HG03095 (cell line): ENCODE measurements around the gene UGT1A8.
"Not testable (repeated sequence)": the region's sequence is repeated elsewhere in the genome, so short reads cannot be mapped to it uniquely, and the experiment has no call there.

Source experiments
- ATAC-seq: cut with Tn5 transposase; IDR thresholded peaks from one replicate; pipeline ENCODE4 v1.9.1; 2021; ENCODE audit warnings: moderate library complexity; ENCODE audit not compliant: unreplicated experiment

The UGT1A8 gene

GRCh38 chr2:233712611-233713261 lies 95.3 kb downstream of the UGT1A8 start, which contains the start of gene UGT1A5:
Gene UGT1A5, plus strand, starts transcription at chr2:233712907. Its CDS starts 85 bp downstream, at chr2:233712992.
- no peak for ATAC-seq

DNA sequence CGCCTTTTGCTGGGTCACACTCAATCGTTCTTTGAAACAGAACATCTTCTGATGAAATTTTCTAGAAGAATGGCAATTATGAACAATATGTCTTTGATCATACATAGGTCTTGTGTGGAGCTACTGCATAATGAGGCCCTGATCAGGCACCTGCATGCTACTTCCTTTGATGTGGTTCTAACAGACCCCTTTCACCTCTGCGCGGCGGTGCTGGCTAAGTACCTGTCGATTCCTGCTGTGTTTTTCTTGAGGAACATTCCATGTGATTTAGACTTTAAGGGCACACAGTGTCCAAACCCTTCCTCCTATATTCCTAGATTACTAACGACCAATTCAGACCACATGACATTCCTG lies 95.8 kb downstream of the UGT1A8 start:
- no peak for ATAC-seq

- ATAC-seq = no peak
Observed at GRCh38 chr2:233714121-233714520, 96.7 kb downstream of the UGT1A8 start.

DNA sequence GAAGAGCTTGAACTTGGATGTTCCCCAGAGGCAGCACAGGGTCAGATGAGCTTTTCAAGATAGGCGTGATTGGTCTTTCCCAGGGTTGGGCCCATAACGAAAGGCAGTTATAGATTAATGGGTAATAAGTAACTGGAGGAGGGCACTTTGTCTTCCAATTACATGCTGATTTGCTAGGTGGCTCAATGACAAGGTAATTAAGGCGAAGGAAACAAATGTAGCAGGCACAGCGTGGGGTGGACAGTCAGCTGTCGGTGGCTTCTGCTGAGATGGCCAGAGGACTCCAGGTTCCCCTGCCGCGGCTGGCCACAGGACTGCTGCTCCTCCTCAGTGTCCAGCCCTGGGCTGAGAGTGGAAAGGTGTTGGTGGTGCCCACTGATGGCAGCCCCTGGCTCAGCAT lies 101.1 kb downstream of the UGT1A8 start, which contains the start of gene UGT1A4:
Gene UGT1A4, plus strand, starts transcription at position 185 of the 400 bp plus-strand sequence. Its CDS starts 85 bp downstream, at position 270.
- ATAC-seq = no peak

GRCh38 chr2:233728723-233729301 lies 111.4 kb downstream of the UGT1A8 start, which contains the start of gene UGT1A3:
Gene UGT1A3, plus strand, starts transcription at chr2:233729042. Its CDS starts 85 bp downstream, at chr2:233729127.
- no peak for ATAC-seq

DNA sequence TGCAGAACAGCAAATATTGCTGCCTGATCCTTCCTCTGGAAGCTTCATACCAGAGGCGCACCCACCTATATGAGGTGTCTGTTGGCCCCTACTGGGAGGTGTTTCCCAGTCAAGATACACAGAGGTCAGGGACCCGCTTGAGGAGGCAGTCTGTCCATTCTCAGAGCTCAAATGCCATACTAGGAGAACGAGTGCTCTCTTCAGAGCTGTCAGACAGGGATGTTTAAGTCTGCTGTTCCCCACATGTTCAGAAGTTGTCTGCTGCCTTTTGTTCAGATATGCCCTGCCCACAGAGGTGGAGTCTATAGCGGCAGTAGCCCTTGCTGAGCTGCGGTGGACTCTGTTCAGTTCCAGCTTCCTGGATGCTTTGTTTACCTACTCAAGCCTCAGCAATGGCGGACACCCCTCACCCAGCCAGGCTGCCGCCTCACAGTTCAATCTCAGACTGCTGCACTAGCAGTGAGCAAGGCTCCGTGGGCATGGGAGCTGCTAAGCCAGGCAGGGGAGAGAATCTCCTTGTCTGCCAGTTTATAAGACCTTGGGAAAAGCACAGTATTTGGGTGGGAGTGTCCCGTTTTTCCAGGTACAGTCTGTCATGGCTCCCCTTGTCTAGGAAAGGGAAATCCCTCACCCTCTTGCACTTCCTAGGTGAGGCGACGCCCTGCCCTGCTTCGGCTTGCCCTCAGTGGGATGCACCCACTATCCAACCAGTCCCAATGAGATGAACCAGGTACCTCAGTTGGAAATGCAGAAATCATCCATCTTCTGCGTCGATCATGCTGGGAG lies 119.6 kb downstream of the UGT1A8 start:
- not testable (repeated sequence) for ATAC-seq

- no peak for ATAC-seq
Observed at GRCh38 chr2:233740870-233741269, 123.4 kb downstream of the UGT1A8 start.

- ATAC-seq = no peak
Observed at GRCh38 chr2:233743464-233744259, 126.2 kb downstream of the UGT1A8 start.

DNA sequence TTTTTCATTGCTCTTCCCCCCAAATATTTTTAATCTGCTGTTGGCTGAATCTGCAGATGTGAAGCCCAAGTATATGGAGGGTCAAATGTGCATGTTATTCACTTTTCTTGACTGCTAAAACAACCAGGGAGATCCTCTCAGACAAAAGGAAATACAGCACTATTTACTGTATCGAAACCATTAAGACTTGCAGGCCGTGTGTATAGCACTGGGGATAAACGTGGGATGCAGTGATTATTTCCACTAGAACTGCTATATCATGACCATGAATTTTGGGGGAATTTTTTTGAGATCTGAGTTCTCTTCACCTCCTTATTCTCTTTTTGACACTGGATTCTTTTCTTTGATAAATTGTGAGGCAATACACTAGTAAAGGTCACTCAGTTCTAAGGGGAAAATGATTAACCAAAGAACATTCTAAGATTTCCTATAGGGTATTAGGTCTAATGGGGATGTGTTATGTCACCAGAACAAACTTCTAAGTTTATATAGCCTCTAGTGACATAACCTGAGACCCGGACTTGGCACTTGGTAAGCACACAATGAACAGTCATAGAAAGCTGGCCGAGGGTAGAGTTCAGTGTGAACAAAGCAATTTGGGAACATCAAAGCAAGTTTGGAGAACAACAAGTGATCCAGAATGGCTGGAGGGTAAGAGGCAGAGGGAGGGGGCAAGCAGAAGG lies 127.8 kb downstream of the UGT1A8 start:
- ATAC-seq = no peak

DNA sequence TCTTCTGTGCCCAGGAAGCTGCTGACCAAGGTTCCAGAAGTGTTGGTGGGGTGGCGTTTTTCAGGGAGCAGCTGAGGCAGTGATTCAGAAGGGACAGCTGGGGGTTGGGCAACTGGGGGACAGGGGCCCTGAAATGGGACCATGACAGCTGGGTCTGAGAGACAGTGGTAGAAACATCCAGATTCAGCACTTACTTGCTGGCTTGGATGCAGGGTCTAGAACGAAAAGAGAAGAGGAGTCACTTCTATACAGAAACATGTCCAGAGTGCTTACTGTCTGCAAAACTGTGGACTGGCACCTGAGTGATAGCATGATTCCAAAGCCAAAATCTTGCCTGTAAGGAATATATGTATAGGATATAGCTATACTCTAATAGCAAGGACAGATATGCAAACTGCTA lies 128.4 kb downstream of the UGT1A8 start:
- ATAC-seq = not testable (repeated sequence)

GRCh38 chr2:233746475-233747282 lies 129.2 kb downstream of the UGT1A8 start:
- ATAC-seq = no peak

DNA sequence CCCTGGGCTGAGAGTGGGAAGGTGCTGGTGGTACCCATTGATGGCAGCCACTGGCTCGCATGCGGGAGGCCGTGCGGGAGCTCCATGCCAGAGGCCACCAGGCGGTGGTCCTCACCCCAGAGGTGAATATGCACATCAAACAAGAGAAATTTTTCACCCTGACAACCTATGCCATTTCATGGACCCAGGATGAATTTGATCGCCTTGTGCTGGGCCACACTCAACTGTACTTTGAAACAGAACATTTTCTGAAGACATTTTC lies 129.8 kb downstream of the UGT1A8 start:
- ATAC-seq = no peak

DNA sequence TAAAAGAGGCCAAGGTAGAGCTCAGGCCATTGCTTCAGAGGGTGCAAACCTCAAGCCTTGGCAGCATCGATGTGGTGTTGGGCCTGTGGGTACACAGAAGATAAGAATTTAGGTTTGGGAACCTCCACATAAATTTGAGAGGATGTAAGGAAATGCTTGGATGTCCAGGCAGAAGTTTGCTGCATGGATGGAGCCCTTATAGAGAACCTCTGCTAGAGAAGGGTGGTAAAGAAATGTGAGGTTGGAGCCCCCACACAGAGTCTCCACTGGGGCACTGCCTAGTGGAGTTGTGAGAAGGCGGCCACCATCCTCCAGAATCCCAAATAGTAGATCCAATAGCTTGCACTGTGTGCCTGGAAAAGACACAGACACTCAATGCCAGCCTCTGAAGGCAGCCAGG lies 133.3 kb downstream of the UGT1A8 start:
- not testable (repeated sequence) for ATAC-seq

DNA sequence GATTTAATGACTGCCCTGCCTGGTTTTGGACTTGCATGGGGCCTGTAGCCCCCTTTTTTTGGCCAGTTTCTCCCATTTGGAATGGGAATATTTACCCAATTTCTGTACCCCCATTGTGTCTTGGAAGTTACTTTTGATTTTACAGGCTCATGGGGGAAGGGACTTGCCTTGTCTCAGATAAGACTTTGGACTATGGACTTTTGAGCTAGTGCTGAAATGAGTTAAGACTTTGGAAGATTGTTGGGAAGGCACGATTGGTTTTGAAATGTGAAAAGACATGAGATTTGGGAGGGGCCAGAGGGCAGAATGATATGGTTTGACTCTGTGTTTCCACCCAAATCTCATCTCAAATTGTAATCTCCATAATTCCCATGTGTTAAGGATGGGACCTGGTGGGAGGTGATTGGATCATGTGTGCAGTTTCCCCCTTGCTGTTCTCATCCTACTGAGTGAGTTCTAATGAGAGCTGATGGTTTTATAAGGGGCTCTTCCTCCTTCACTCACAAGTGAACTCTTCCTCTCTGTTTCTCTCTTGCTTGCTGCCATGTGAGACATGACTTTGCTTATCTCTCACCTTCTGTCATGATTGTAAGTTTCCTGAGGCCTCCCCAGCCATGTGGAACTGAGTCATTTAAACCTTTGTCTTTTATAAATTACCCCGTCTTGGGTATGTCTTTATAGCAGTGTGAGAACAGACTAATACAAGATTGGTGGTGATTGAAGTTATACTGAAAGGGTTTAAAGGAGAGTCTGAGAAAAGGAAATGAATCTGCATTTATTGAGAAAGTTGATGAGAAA lies 134.0 kb downstream of the UGT1A8 start:
- not testable (repeated sequence) for ATAC-seq

DNA sequence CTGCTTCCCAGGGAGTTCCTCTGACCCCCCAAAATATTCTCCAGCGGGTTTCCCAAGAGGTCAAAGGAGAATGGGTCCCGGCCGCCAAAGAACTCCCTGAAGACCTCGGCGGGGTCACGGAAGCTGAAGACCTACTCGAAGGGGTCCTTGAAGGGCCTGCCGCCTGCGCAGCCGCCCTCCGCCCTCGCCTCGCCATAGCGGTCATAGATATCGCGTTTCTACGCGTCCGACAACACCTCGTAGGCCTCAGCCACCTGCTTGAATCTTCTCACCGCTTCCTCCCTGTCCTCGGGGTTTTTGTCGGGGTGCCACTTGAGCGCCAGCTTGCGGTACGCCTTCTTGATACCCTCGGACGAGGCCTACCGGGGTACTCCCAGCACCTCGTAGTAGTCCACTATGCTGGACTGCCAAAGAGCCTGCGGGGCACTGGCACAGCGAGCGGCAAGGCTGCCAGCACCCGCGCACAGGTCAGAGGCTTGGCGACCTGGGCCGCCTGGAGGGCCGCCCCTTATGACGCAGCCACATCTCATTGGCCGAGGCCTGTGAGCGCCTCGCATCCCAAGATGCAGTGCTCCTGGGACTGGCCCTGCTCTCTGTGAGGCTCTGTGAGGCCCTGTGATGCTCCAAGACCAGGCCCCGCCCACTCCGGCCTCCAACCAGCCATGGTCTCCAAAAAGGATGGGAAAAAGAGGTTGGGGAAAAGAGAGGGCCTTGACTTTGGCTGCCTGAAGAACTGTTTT lies 137.6 kb downstream of the UGT1A8 start:
- no peak for ATAC-seq

- no peak for ATAC-seq
Observed at GRCh38 chr2:233756429-233757081, 139.1 kb downstream of the UGT1A8 start.

- no peak for ATAC-seq
Observed at GRCh38 chr2:233758141-233758540, 140.7 kb downstream of the UGT1A8 start.

DNA sequence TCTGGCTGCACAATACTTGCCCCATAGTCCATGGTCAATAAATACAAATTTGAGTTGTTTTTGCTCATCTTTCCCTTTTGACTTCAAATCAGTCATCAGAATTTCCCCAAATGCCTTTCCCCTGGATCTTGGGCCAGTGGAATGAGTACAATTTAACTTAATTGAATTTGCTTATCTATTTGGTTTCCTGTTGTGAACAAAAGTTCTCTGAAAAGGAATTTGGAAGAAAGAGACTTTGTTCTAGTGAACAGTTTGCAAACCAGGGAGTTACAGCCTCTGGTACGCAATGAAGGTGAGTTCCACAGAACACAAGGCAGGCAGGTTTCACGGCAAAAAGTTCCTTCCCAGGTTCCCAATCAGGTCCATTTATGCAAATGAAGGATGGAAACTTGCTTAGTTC lies 141.4 kb downstream of the UGT1A8 start:
- ATAC-seq = no peak
